Measurements from ENCODE around the gene ARHGAP28.

ARHGAP28 gene

DNA sequence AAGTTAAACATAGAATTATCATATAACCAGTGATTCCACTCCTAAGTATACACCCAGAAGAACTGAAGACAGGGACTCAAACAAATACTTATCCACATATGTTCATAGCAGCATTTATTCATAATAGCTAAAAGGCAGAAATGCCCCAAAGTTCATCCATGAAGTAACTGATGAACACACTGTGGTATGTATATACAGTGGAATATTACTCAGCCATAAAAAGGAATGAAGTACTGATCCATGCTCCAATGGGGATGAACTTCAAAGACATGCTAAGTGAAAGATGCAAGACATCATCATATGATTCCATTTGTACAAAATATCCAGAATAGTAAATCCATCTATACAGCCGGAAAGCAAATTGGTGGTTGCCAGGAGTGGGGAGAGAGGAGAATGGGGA, 230.6 kb downstream of the ARHGAP28 start:
- no peak overlapping the region for H3K4me3 ChIP-seq (ENCODE audit: low read depth, low read length)
- DNase-seq (ENCODE audit: low read depth) = no peak
- TF ChIP-seq, protein P1, sequence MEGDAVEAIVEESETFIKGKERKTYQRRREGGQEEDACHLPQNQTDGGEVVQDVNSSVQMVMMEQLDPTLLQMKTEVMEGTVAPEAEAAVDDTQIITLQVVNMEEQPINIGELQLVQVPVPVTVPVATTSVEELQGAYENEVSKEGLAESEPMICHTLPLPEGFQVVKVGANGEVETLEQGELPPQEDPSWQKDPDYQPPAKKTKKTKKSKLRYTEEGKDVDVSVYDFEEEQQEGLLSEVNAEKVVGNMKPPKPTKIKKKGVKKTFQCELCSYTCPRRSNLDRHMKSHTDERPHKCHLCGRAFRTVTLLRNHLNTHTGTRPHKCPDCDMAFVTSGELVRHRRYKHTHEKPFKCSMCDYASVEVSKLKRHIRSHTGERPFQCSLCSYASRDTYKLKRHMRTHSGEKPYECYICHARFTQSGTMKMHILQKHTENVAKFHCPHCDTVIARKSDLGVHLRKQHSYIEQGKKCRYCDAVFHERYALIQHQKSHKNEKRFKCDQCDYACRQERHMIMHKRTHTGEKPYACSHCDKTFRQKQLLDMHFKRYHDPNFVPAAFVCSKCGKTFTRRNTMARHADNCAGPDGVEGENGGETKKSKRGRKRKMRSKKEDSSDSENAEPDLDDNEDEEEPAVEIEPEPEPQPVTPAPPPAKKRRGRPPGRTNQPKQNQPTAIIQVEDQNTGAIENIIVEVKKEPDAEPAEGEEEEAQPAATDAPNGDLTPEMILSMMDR (IDR thresholded peaks at IDR 0.05; ENCODE audit: low read depth, low read length, missing control alignments) = no peak
- in situ Hi-C loops (cut with HindIII; ENCODE audit: low sequenced_read_pairs) = no loop called here

DNA sequence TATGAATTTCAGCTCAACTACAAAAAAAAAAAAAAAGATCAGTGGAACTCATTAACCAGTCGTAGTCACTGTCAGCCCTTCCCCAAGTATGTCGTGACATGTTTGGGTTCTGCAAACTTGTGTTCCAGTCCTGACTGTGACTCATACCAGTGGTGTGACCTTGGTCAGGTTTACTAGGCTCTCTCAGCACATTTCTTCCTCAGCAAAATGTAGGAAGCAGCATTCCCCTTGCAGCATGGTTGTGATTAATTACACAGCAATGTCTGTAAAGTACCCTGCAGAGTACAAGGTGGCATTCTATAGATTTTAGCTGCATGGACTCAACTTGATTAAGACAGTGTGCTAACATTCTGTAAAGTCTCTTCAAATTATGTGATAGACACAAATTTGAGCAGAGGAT, 231.1 kb downstream of the ARHGAP28 start:
- DNase-seq (ENCODE audit: low read depth) = no peak
- TF ChIP-seq, protein P1 (IDR thresholded peaks at IDR 0.05; ENCODE audit: low read depth, low read length, missing control alignments) = no peak
- H3K4me3 ChIP-seq (ENCODE audit: low read depth, low read length) = no peak overlapping the region
- in situ Hi-C loops (cut with HindIII; ENCODE audit: low sequenced_read_pairs) = no loop called here

DNA sequence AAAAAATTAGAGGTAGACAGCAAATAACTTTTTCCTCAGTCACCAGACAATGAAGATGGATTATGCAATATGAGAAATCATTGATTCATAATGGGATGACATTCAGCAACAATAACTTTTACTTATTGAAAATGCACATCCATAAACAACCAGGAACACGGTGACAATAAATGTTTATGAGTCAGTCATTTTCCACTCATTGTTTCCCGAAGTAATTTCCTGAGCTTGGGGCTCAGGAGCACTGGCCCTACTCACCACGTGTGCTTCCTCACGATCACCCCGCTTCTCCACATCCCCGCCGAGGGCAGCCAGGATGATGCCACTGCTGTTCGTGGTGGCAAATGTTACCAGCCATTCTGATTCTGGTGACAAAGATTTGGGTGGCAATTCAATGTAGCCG, 231.8 kb downstream of the ARHGAP28 start:
- TF ChIP-seq, protein P1 (IDR thresholded peaks at IDR 0.05; ENCODE audit: low read depth, low read length, missing control alignments) = no peak
- DNase-seq (ENCODE audit: low read depth) = no peak
- H3K4me3 ChIP-seq (ENCODE audit: low read depth, low read length) = no peak overlapping the region
- in situ Hi-C loops (cut with HindIII; ENCODE audit: low sequenced_read_pairs) = no loop called here

DNA sequence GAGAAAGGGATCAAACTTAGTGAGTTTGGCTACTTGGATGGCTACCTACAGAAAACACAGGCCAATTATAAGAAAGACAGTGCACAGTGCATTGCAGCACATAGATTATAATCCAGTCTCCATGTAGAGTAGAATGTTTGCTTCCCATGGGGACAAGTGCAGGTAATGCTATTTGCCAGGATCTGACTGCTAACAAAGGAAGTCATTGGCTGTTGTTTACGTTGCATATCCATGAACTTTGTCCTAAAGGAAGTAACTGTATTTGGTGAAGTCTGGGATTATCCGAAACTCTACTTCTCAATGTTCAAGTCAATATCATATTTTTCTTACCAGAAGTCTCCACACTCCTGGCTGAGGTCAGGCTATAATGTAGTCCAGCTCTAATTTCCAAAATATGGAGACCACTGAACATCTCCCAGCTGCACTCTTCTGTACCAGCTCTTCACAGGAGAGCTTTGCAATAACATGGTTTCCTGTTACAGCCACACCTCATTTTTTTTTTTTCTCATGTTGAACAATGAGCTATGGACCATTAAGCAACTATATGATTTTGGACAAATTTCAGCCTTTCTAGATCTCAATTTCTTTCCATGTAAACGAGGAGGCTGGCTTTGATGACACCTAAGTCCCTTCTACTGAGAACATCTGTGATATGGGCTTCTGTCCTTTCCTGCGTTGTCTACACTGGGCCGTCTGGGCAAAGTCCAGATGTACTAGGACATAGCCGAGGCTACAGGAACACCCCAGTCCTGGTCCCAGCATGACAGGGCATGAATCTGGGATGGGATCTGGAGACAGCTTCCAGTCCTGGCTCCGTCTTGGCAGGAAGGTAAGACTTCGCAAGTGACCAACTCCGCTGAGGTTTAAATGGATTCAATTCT, 233.3 kb downstream of the ARHGAP28 start:
- DNase-seq (ENCODE audit: low read depth) = no peak
- in situ Hi-C loops (cut with HindIII; ENCODE audit: low sequenced_read_pairs) = no loop called here
- TF ChIP-seq, protein P1 (IDR thresholded peaks at IDR 0.05; ENCODE audit: low read depth, low read length, missing control alignments) = no peak
- no peak overlapping the region for H3K4me3 ChIP-seq (ENCODE audit: low read depth, low read length)

DNA sequence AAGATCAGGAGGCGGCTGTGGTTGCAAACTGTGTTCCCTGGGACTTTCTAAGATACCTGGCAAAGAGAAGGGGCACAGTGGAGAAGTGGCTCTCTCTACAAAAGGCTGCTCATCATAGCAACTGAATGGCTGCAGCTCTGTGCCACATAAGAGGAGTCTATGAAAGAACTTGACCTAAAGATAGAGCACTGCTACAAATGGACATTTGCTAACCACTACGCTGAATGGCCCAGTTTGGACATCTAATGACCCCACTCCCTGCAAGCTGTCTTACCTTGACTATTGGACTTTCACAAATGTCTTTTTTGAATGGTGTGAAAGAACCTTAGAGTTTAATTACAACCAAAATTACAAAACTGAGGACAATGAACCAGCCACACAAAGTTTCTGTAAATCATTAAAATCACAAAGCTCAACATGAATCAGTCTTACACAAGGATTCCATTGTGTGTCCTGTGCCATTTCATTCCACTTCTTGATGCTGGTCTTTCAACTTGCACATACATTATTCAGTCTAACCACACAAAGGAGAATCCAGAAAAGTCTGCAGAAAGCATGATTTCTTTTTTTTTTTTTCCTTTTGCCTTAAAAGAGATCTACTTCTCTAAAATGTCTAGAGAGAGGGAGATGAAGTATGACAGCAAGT, 234.1 kb downstream of the ARHGAP28 start:
- TF ChIP-seq, protein P1 (IDR thresholded peaks at IDR 0.05; ENCODE audit: low read depth, low read length, missing control alignments) = no peak
- no peak for DNase-seq (ENCODE audit: low read depth)
- in situ Hi-C loops (cut with HindIII; ENCODE audit: low sequenced_read_pairs) = no loop called here
- no peak overlapping the region for H3K4me3 ChIP-seq (ENCODE audit: low read depth, low read length)

Data from astrocyte of the cerebellum (primary cell).